22Rv1 (cell line): ENCODE data around the gene SIRPB1.
"Not testable (repeated sequence)": the region's sequence is repeated elsewhere in the genome, so short reads cannot be mapped to it uniquely, and the experiment has no call there.

Experiments used
- H3K27ac ChIP-seq: fragments of 450-650 bp; 2 replicates; pipeline ENCODE4 v1.5.1; 2017
- ZFX ChIP-seq: fragments of 450-650 bp; IDR thresholded peaks from 2 replicates; pipeline ENCODE4 v1.6.1; 2017; ENCODE audit warnings: antibody characterized with exemption, borderline replicate concordance
- TF ChIP-seq, protein P1 (sequence below): fragments of 450-650 bp; IDR thresholded peaks from 2 replicates; pipeline ENCODE4 v1.5.1; 2017; ENCODE audit warnings: mild to moderate bottlenecking

SIRPB1 gene

GRCh38 chr20:1587781-1588532 is 31.9 kb downstream of the SIRPB1 start:
- TF ChIP-seq, protein P1, sequence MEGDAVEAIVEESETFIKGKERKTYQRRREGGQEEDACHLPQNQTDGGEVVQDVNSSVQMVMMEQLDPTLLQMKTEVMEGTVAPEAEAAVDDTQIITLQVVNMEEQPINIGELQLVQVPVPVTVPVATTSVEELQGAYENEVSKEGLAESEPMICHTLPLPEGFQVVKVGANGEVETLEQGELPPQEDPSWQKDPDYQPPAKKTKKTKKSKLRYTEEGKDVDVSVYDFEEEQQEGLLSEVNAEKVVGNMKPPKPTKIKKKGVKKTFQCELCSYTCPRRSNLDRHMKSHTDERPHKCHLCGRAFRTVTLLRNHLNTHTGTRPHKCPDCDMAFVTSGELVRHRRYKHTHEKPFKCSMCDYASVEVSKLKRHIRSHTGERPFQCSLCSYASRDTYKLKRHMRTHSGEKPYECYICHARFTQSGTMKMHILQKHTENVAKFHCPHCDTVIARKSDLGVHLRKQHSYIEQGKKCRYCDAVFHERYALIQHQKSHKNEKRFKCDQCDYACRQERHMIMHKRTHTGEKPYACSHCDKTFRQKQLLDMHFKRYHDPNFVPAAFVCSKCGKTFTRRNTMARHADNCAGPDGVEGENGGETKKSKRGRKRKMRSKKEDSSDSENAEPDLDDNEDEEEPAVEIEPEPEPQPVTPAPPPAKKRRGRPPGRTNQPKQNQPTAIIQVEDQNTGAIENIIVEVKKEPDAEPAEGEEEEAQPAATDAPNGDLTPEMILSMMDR = no peak
- no peak for TF ChIP-seq ZFX
- H3K27ac ChIP-seq = no peak overlapping the region

GRCh38 chr20:1579488-1579887 is 40.3 kb downstream of the SIRPB1 start:
- no peak for TF ChIP-seq ZFX
- H3K27ac ChIP-seq = no peak overlapping the region

DNA sequence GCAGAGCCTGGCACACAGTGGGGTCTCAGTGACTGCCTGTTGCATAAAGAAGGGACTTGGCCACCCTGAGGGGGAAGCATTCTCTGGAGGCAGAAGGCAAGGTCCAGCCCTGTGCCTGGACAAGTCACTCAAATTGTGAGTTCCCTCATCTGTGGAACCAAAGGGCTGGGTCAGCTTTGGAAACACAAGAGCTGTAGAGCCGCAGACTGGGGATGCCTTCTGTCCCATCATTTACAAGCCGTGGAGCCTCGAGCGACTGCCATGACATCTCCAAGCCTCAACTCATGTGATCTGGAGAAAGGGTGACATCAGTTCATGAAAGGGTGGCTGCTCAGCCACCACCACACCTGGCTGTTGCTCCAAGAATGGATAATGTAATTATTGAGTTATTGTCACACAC is 41.9 kb downstream of the SIRPB1 start:
- H3K27ac ChIP-seq = no peak overlapping the region
- TF ChIP-seq, protein P1 = no peak
- no peak for TF ChIP-seq ZFX

DNA sequence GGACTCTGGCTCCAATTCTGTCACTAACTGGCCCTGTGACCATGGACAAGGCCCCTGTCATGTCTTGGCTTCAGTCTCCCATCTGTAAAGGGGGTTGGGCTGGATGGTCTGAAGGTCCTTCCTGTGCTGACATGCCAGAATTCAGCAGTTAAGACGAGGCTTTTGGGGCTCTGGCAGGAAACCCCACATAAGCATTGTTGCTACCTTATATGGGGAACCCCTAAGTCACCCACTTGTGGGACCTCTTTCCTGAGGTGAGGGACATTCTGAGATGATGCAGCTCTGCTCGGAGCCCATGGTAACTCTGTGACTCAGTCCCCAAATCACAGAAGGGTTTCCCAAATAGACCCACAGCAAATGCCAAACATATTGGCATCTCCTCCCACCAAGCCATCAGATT is 42.5 kb downstream of the SIRPB1 start:
- H3K27ac ChIP-seq = not testable (repeated sequence)

GRCh38 chr20:1576641-1577040 is 43.2 kb downstream of the SIRPB1 start:
- no peak overlapping the region for H3K27ac ChIP-seq

DNA sequence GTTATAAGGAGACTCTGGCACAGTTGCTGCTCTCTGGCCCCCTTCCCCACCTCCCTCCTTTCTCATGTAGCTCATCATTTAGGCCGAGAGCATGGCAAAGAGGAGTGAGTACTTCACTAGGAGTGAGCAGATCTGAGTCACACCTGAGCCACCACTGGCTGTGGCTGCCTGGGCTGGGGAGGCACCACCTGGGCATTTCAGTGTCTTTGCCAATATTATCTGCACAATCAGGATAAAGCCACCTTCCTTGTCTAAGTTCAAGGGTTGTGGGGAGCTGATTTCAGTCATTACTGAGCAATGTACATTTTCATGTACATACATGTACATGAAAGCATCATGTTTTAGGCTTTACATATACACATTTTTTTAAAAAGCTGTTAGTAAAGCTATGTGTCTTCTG is 43.8 kb downstream of the SIRPB1 start:
- not testable (repeated sequence) for H3K27ac ChIP-seq

More at GRCh38 chr20:1576641-1577040, 43.2 kb downstream of the SIRPB1 start:
- no peak for TF ChIP-seq ZFX
- TF ChIP-seq, protein P1 = no peak

DNA sequence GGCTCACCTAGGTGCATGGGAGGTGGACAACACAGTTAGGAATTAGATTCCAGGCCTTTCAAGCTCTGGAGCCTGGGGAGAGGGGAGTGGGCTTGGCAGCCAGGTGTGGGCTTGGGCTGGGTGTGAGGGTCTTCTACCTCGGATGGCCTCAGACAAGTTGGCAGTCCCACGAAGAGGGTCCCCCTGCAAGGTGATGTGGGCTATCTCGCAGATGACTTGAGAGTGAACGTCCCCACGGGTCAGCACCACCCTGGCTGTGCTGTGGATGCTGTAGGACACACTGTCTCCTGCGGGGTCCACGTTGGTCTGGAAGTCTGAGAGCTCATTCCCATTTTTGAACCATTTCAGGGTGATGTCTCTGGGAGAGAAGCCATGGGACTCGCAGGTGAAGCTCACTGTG is 48.2 kb downstream of the SIRPB1 start:
- H3K27ac ChIP-seq = not testable (repeated sequence)
